ENCODE results near the gene THYN1. TPM values are rescaled to one million over a fixed set of nuclear protein-coding genes. Genes with fewer than 3 reads are reported as not detected.

Gene THYN1
- total and polyA plus RNA-seq, 12 donors = 32.2 to 49.5 (median 43.4) TPM

DNA sequence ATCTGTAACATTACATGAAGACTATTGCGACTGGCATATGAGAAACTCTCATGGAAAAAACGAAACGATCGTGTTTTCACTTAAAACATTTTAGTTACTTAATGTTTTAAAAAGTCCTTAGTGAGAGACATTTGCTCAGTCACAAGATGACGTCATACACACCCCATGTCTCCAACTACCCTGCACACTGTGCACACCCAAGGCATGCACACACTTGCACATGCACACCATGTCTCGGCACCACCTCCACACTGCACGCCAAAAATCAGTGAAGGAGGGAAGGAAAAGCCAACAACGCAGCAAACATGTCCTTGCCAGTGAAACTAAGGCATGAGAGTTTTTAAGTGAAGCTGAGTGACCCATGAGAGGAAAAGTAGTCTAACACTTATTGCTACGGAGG, 47.4 kb downstream of the THYN1 start:
- Histone ChIP-seq H3K4me3 (no peak overlapping the region), H3K9me3 (no peaks in the 10 kb centered on the region), H3K4me1 (no peaks in the 10 kb centered on the region), H3K36me3 (peaks cover 0 to 92% (median 36%) of the 10 kb centered on the region in 9 donors), H3K27ac (no peak overlapping the region), H3K27me3 (no peaks in the 10 kb centered on the region)
- 96 to 97% methylated on average over 9 of the region's 9 CpGs for WGBS, 2 donors
- TF ChIP-seq, protein P1, sequence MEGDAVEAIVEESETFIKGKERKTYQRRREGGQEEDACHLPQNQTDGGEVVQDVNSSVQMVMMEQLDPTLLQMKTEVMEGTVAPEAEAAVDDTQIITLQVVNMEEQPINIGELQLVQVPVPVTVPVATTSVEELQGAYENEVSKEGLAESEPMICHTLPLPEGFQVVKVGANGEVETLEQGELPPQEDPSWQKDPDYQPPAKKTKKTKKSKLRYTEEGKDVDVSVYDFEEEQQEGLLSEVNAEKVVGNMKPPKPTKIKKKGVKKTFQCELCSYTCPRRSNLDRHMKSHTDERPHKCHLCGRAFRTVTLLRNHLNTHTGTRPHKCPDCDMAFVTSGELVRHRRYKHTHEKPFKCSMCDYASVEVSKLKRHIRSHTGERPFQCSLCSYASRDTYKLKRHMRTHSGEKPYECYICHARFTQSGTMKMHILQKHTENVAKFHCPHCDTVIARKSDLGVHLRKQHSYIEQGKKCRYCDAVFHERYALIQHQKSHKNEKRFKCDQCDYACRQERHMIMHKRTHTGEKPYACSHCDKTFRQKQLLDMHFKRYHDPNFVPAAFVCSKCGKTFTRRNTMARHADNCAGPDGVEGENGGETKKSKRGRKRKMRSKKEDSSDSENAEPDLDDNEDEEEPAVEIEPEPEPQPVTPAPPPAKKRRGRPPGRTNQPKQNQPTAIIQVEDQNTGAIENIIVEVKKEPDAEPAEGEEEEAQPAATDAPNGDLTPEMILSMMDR (IDR thresholded peaks at IDR 0.05) = no peak
- ATAC-seq (no peak), DNase-seq (no peak)
- intact Hi-C loops (cut with DNase I) = no loop called here

DNA sequence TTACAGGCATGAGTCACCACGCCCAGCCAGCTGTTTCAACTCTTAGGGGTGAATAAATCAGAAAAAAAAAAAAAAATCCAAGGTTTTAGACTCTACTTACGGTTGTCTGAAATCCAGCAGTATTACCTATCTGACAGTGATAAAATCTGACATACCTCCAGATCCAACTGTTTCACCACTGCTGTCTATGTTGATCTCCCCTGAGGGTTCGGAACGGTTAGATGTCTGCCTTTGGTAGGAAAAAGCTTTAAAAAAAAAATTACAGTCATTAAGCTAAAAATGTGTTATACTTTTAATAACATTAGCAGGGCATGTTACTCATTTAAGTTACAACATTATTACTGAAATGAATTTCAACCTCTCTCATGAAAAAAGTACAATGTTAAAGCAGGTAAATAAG, 50.5 kb downstream of the THYN1 start:
- no peak for DNase-seq
- no peak overlapping the region for H3K27ac ChIP-seq
- H3K4me3 ChIP-seq = no peak overlapping the region
- peaks cover 0 to 92% (median 30%) of the 10 kb centered on the region in 9 donors for H3K36me3 ChIP-seq
- no peaks in the 10 kb centered on the region for H3K9me3 ChIP-seq
- intact Hi-C loops (cut with DNase I) = no loop called here
- no peaks in the 10 kb centered on the region for H3K4me1 ChIP-seq
- no peak for ATAC-seq
- TF ChIP-seq, protein P1 (IDR thresholded peaks at IDR 0.05) = no peak
- 95 to 97% methylated on average over 4 of the region's 4 CpGs for WGBS, 2 donors
- H3K27me3 ChIP-seq = no peaks in the 10 kb centered on the region

DNA sequence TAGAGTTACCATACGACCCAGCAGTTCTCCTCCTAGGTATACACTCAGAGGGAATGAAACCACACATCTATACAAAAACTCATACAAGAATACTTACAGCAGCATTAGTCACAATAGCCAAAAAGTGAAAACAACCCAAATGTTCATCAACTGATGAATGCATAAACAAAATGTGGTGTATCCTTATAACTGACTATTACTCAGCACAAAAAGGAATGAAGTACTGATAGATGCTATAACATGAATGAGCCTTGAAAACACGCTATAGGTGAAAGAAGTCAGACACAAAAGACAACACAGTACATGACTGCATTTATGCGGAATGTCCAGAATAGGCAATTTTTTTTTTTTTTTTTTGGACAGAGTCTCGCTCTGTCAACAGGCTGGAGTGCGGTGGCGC, 52.5 kb downstream of the THYN1 start:
- ATAC-seq (no peak), DNase-seq (no peak)
- no peaks in the 10 kb centered on the region for H3K27me3 ChIP-seq
- H3K9me3 ChIP-seq = no peaks in the 10 kb centered on the region
- H3K27ac ChIP-seq = no peak overlapping the region
- H3K36me3 ChIP-seq = peaks cover 0 to 100% (median 23%) of the 10 kb centered on the region in 9 donors
- H3K4me3 ChIP-seq = no peak overlapping the region
- TF ChIP-seq, protein P1 (IDR thresholded peaks at IDR 0.05) = no peak
- no peaks in the 10 kb centered on the region for H3K4me1 ChIP-seq
- WGBS, 2 donors = 96 to 97% methylated on average over 6 of the region's 6 CpGs
- intact Hi-C loops (cut with DNase I) = no loop called here

DNA sequence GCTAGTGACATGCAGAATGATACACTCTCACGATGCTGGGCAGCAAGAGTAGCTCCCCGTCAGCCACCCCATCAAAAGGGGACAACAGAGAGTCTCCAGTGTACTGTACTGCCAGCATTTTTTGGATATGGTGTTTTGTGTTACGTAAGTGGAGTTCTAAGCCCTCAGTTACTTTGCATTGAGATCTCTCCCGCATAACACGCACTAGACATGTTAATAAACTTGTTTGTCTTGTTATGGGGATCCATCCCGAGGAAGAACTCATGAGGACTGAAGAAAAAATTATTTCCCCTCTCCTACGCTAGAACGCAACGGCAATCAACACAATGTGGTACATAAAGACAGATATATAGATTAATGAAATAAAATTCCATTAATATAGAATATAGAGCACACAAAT, 53.6 kb downstream of the THYN1 start:
- DNase-seq (no peak), ATAC-seq (no peak)
- Histone ChIP-seq H3K4me3 (no peak overlapping the region), H3K9me3 (no peaks in the 10 kb centered on the region), H3K27me3 (no peaks in the 10 kb centered on the region), H3K27ac (no peak overlapping the region), H3K36me3 (peaks cover 0 to 100% (median 23%) of the 10 kb centered on the region in 9 donors), H3K4me1 (no peaks in the 10 kb centered on the region)
- intact Hi-C loops (cut with DNase I) = no loop called here
- TF ChIP-seq, protein P1 (IDR thresholded peaks at IDR 0.05) = no peak
- 96% methylated on average over 9 of the region's 9 CpGs for WGBS, 2 donors

Other genes starting within 250 kb of the THYN1 start
- 10 to 100 TPM; 20.4 to 55.4 (median 34.9) TPM for gene JAM3, start 184.3 kb downstream of the THYN1 start, total RNA-seq
- 10 to 100 TPM; 12.7 to 14.2 TPM for gene JAM3, start 184.3 kb downstream of the THYN1 start, polyA plus RNA-seq
- 10 to 100 TPM in 8 of 10 donors, 1 to 10 TPM in 2; 7.2 to 16.7 (median 11.4) TPM for gene NCAPD3, start 29.4 kb downstream of the THYN1 start, total RNA-seq
- gene NCAPD3, start 29.4 kb downstream of the THYN1 start, polyA plus RNA-seq = 1 to 10 TPM; 4.2 to 4.6 TPM
- 10 to 100 TPM; 30.7 to 49.6 (median 35.3) TPM for gene VPS26B, start 28.7 kb downstream of the THYN1 start, total RNA-seq
- 10 to 100 TPM; 19.9 to 24.6 TPM for gene VPS26B, start 28.7 kb downstream of the THYN1 start, polyA plus RNA-seq
- 10 to 100 TPM; 26.6 to 52.2 (median 42.5) TPM for gene ACAD8, start 216 bp upstream of the THYN1 start, total RNA-seq
- 10 to 100 TPM; 21.6 to 29.4 TPM for gene ACAD8, start 216 bp upstream of the THYN1 start, polyA plus RNA-seq
- not detected for gene GLB1L3, start 23.0 kb upstream of the THYN1 start, total RNA-seq
- not detected for gene GLB1L3, start 23.0 kb upstream of the THYN1 start, polyA plus RNA-seq
- gene GLB1L2, start 78.6 kb upstream of the THYN1 start, total RNA-seq = under 1 TPM; 0.11 to 0.72 (median 0.31) TPM
- gene GLB1L2, start 78.6 kb upstream of the THYN1 start, polyA plus RNA-seq = under 1 TPM; 0.22 to 0.29 TPM
- under 1 TPM in 4 of 10 donors, not detected in 6; 0.05 to 0.60 (median 0.18) TPM for gene B3GAT1, start 158.9 kb upstream of the THYN1 start, total RNA-seq
- under 1 TPM; 0.04 to 0.07 TPM for gene B3GAT1, start 158.9 kb upstream of the THYN1 start, polyA plus RNA-seq